A673 (cell line): ENCODE measurements around the gene CWC27. TPM values are rescaled to one million over a fixed set of nuclear protein-coding genes. Genes with fewer than 3 reads are reported as not detected.
A peak's percentile ranks its signal among the peaks of the same experiment; 100 is the strongest.

Source experiments
- BruUV-seq: library from RNA; stranded (reverse); fragments of 400-500 nt; replicated peaks from 2 replicates; lab custom pipeline; 2021; lab: Mats Ljungman, UMichigan
- CTCF ChIA-PET: fragments of 300-600 bp; sonication (Branson Sonifier 250); formaldehyde crosslinking; loops from one replicate; lab custom pipeline; 2022; ENCODE audit warnings: antibody characterized with exemption; lab: Charles Lee
- POLR2A ChIA-PET: fragments of 300-600 bp; sonication (Branson Sonifier 250); formaldehyde crosslinking; loops from one replicate; lab custom pipeline; 2022; ENCODE audit warnings: antibody characterized with exemption; ENCODE audit not compliant: low non-redundant PET; lab: Charles Lee
- DNase-seq: peaks from one replicate; pipeline ENCODE4 v3.0.0-alpha.2; 2015; ENCODE audit warnings: low spot score
- H3K27ac ChIP-seq: fragments of 200-600 bp; sonication (generic); 2 replicates; pipeline ENCODE4 v1.5.1; 2016; ENCODE audit warnings: mixed run types, low read depth, mild to moderate bottlenecking, mixed read lengths, antibody characterized with exemption, low read length; ENCODE audit not compliant: poor library complexity, severe bottlenecking
- H3K27me3 ChIP-seq: fragments of 200-600 bp; sonication (generic); replicated peaks from 2 replicates; pipeline ENCODE4 v1.6.1; 2017; ENCODE audit warnings: mixed run types, low read depth, mild to moderate bottlenecking, mixed read lengths, antibody characterized with exemption, low read length; ENCODE audit not compliant: insufficient read depth, poor library complexity
- H3K36me3 ChIP-seq: fragments of 200-600 bp; sonication (generic); 2 replicates; pipeline ENCODE4 v1.6.1; 2016; ENCODE audit warnings: mixed run types, mild to moderate bottlenecking, mixed read lengths, antibody characterized with exemption, low read length; ENCODE audit not compliant: insufficient read depth, poor library complexity, severe bottlenecking
- H3K4me1 ChIP-seq: fragments of 200-600 bp; sonication (generic); 2 replicates; pipeline ENCODE4 v1.6.1; 2017; ENCODE audit warnings: mixed run types, mild to moderate bottlenecking, mixed read lengths, antibody characterized with exemption, low read length; ENCODE audit not compliant: insufficient read depth, poor library complexity, severe bottlenecking
- H3K4me3 ChIP-seq: fragments of 200-600 bp; sonication (generic); 2 replicates; pipeline ENCODE4 v1.5.1; 2016; ENCODE audit warnings: low read depth, mixed run types, mild to moderate bottlenecking, mixed read lengths, low read length; ENCODE audit not compliant: poor library complexity, severe bottlenecking
- H3K9me3 ChIP-seq: fragments of 200-600 bp; sonication (generic); 2 replicates; pipeline ENCODE4 v1.6.1; 2016; ENCODE audit warnings: mixed run types, low read depth, mild to moderate bottlenecking, mixed read lengths, antibody characterized with exemption, low read length; ENCODE audit not compliant: poor library complexity, severe bottlenecking
- EZH2 ChIP-seq: fragments of 200-600 bp; sonication (generic); IDR thresholded peaks from 2 replicates; pipeline ENCODE4 v1.6.1; 2017; ENCODE audit warnings: borderline replicate concordance, low read depth, mild to moderate bottlenecking, mixed read lengths, antibody characterized with exemption, low read length; ENCODE audit not compliant: poor library complexity, severe bottlenecking
- intact Hi-C: fragments of 100-400 bp; cut with micrococcal nuclease; formaldehyde crosslinking; loops from one replicate; pipeline ENCODE4 v1.10.0; 2022; ENCODE audit not compliant: unreplicated experiment
- total RNA-seq: library from RNA; stranded (reverse); gene quantifications from 2 replicates; pipeline ENCODE4 v1.2.3, GENCODE V29; 2021
- TF ChIP-seq, protein P1 (sequence below): fragments of 300-800, 200-600 bp; sonication (generic); conservative IDR thresholded peaks from 2 replicates; pipeline ENCODE4 v1.5.1; 2017; ENCODE audit warnings: low read depth, mild to moderate bottlenecking, antibody characterized with exemption, low read length, moderate library complexity, mixed read lengths

The CWC27 gene
- total RNA-seq, 1 experiment from 2014 or later: 38.0 TPM

DNA sequence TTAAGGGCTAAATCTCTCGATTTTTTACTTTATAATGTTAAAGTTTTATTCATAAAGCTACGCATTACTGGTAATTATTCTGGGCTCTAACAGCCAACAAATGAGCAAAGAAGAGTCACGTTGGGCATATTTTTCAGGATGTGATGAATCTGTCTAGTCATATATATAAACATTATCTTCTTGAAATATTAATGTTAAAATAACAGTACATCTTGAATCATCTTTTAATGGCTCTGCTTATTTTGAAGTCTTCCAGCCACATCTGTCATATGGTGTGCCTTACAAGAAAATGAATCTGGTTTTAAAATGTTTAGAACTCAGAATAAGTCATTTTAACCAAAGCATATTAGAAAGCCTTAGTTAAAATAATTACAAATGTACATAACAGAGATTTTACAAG, 96.9 kb downstream of the CWC27 start:
- Histone ChIP-seq H3K4me3 (no peak overlapping the region), H3K27me3 (no peaks in the 10 kb centered on the region), H3K9me3 (no peaks in the 10 kb centered on the region), H3K36me3 (no peaks in the 10 kb centered on the region), H3K4me1 (peaks cover 9% of the 10 kb centered on the region), H3K27ac (no peak overlapping the region)
- ChIA-PET CTCF (no interaction called here), POLR2A (no interaction called here)
- intact Hi-C loops: no loop called here
- BruUV-seq: no TSS peak
- no peak for DNase-seq
- TF ChIP-seq, protein P1, sequence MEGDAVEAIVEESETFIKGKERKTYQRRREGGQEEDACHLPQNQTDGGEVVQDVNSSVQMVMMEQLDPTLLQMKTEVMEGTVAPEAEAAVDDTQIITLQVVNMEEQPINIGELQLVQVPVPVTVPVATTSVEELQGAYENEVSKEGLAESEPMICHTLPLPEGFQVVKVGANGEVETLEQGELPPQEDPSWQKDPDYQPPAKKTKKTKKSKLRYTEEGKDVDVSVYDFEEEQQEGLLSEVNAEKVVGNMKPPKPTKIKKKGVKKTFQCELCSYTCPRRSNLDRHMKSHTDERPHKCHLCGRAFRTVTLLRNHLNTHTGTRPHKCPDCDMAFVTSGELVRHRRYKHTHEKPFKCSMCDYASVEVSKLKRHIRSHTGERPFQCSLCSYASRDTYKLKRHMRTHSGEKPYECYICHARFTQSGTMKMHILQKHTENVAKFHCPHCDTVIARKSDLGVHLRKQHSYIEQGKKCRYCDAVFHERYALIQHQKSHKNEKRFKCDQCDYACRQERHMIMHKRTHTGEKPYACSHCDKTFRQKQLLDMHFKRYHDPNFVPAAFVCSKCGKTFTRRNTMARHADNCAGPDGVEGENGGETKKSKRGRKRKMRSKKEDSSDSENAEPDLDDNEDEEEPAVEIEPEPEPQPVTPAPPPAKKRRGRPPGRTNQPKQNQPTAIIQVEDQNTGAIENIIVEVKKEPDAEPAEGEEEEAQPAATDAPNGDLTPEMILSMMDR: no peak
- TF ChIP-seq EZH2: no peak

DNA sequence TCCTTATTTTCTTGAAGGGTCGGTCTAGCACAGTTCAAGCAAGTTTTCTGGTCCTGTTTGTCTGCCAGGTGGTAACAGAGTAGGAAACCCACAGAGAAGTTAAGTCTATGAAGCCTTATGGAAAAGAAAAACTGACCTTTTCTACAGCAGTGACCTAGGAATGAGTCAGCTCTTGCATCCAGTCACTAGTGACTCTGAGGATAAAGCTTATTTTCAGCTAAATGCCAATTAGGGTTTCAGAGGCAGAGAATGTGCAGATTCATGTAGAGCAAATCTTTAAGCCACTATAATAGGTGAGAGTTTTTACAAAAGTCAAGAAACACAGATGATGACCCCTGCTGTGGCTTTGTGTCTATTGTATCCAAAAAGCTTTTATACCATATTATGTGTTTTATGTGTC, 100.7 kb downstream of the CWC27 start:
- no TSS peak for BruUV-seq
- H3K27me3 ChIP-seq: no peaks in the 10 kb centered on the region
- POLR2A ChIA-PET: no interaction called here
- CTCF ChIA-PET: no interaction called here
- peak; percentile 58 for DNase-seq
- TF ChIP-seq EZH2: no peak
- TF ChIP-seq, protein P1: no peak
- H3K9me3 ChIP-seq: no peaks in the 10 kb centered on the region
- H3K4me1 ChIP-seq: peaks cover 9% of the 10 kb centered on the region
- no peaks in the 10 kb centered on the region for H3K36me3 ChIP-seq
- intact Hi-C loops: no loop called here
- no peak overlapping the region for H3K27ac ChIP-seq
- H3K4me3 ChIP-seq: no peak overlapping the region

DNA sequence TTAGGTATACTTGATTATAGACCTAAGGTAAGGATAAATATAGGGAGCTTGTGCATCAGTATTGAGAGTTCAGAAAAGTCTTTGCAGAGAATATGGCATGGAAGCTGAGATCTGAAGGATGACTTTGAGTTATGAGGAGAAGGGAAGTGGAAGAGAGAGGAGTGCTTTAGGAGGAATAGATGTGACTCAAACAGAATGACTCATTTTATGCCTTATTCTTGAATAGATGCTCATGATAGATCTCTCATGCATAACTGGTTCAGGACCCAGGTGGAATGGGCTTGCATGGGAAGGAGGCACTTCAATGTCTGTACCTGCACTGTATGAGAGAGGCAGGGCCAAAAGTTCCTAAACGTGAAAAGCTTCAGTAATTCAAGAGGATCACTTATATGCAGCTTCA, 103.3 kb downstream of the CWC27 start:
- no peaks in the 10 kb centered on the region for H3K9me3 ChIP-seq
- CTCF ChIA-PET: no interaction called here
- H3K4me3 ChIP-seq: no peak overlapping the region
- peaks cover 9% of the 10 kb centered on the region for H3K4me1 ChIP-seq
- TF ChIP-seq, protein P1: no peak
- no peak for TF ChIP-seq EZH2
- intact Hi-C loops: no loop called here
- H3K27me3 ChIP-seq: no peaks in the 10 kb centered on the region
- no peaks in the 10 kb centered on the region for H3K36me3 ChIP-seq
- no peak overlapping the region for H3K27ac ChIP-seq
- no TSS peak for BruUV-seq
- no peak for DNase-seq
- POLR2A ChIA-PET: no interaction called here
